ENCODE measurements around the gene MAP7D1. TPM values are rescaled to one million over a fixed set of nuclear protein-coding genes. Genes with fewer than 3 reads are reported as not detected.

Gene MAP7D1
- total and polyA plus RNA-seq, 8 donors: 14.6 to 164 (median 41.3) TPM

GRCh38 chr1:36136535-36136934, 19.4 kb upstream of the MAP7D1 start:
- Histone ChIP-seq H3K36me3 (peaks cover 24 to 47% (median 45%) of the 10 kb centered on the region in 4 donors), H3K4me1 (peaks cover 19 to 60% (median 37%) of the 10 kb centered on the region in 4 donors), H3K27me3 (no peaks in the 10 kb centered on the region), H3K4me3 (no peak overlapping the region), H3K9me3 (no peaks in the 10 kb centered on the region), H3K27ac (peak overlapping the region in 4 of 5 donors; percentile 62 to 80 (median 64))
- intact Hi-C loops (cut with DNase I; ENCODE audit: low total_unique reads): loop anchor here (5.0 kb wide), 1 partner anchor 39 kb away; no protein-coding TSS in a partner anchor
- TF ChIP-seq POLR2A (IDR thresholded peaks at IDR 0.05) (no peak), POLR2AphosphoS5 (IDR thresholded peaks at IDR 0.05) (peak in 1 of 3 donors; percentile 71)
- no peak for DNase-seq
- 14 to 61% (median 35%) methylated on average over 1 of the region's 1 CpG for WGBS, 5 donors

GRCh38 chr1:36137226-36137625, 18.7 kb upstream of the MAP7D1 start:
- Histone ChIP-seq H3K4me1 (peaks cover 19 to 64% (median 41%) of the 10 kb centered on the region in 4 donors), H3K36me3 (peaks cover 24 to 47% (median 45%) of the 10 kb centered on the region in 4 donors), H3K27ac (peak overlapping the region in 4 of 5 donors; percentile 62 to 80 (median 64)), H3K9me3 (no peaks in the 10 kb centered on the region), H3K27me3 (no peaks in the 10 kb centered on the region), H3K4me3 (no peak overlapping the region)
- WGBS, 5 donors: 74 to 83% (median 77%) methylated on average over 5 of the region's 5 CpGs
- no peak for DNase-seq
- intact Hi-C loops (cut with DNase I; ENCODE audit: low total_unique reads): loop anchor here (5.0 kb wide), 1 partner anchor 40 kb away; no protein-coding TSS in a partner anchor
- TF ChIP-seq EP300 (IDR thresholded peaks at IDR 0.05) (no peak), POLR2A (IDR thresholded peaks at IDR 0.05) (no peak), POLR2AphosphoS5 (IDR thresholded peaks at IDR 0.05) (no peak), CTCF (IDR thresholded peaks at IDR 0.05) (no peak)

GRCh38 chr1:36137776-36138175, 18.2 kb upstream of the MAP7D1 start:
- Histone ChIP-seq H3K27me3 (no peaks in the 10 kb centered on the region), H3K4me3 (no peak overlapping the region), H3K27ac (peak overlapping the region in 3 of 5 donors; percentile 63 to 80 (median 64)), H3K4me1 (peaks cover 19 to 69% (median 43%) of the 10 kb centered on the region in 4 donors), H3K9me3 (no peaks in the 10 kb centered on the region), H3K36me3 (peaks cover 24 to 47% (median 45%) of the 10 kb centered on the region in 4 donors)
- intact Hi-C loops (cut with DNase I; ENCODE audit: low total_unique reads): loop anchor here (5.0 kb wide), 1 partner anchor 40 kb away; no protein-coding TSS in a partner anchor
- TF ChIP-seq EP300 (IDR thresholded peaks at IDR 0.05): no peak
- TF ChIP-seq POLR2A (IDR thresholded peaks at IDR 0.05): no peak
- no peak for TF ChIP-seq POLR2AphosphoS5 (IDR thresholded peaks at IDR 0.05)
- no peak for TF ChIP-seq CTCF (IDR thresholded peaks at IDR 0.05)
- no peak for DNase-seq
- 81 to 90% (median 88%) methylated on average over 3 of the region's 3 CpGs for WGBS, 5 donors

- Histone ChIP-seq H3K4me3 (no peak overlapping the region), H3K9me3 (no peaks in the 10 kb centered on the region), H3K27me3 (no peaks in the 10 kb centered on the region), H3K4me1 (peaks cover 19 to 53% (median 36%) of the 10 kb centered on the region in 4 donors), H3K27ac (peak overlapping the region in 1 of 5 donors; percentile 64), H3K36me3 (peaks cover 24 to 47% (median 45%) of the 10 kb centered on the region in 4 donors)
- DNase-seq: no peak
- intact Hi-C loops (cut with DNase I; ENCODE audit: low total_unique reads): loop anchor here (5.0 kb wide), 1 partner anchor 42 kb away; no protein-coding TSS in a partner anchor
- no peak for TF ChIP-seq POLR2A (IDR thresholded peaks at IDR 0.05)
- TF ChIP-seq CTCF (IDR thresholded peaks at IDR 0.05): no peak
- TF ChIP-seq POLR2AphosphoS5 (IDR thresholded peaks at IDR 0.05): no peak
- TF ChIP-seq EP300 (IDR thresholded peaks at IDR 0.05): no peak
- 73 to 86% (median 81%) methylated on average over 5 of the region's 5 CpGs for WGBS, 5 donors
Measured at GRCh38 chr1:36139521-36139920, 16.4 kb upstream of the MAP7D1 start.

GRCh38 chr1:36142121-36142520, 13.8 kb upstream of the MAP7D1 start:
- WGBS, 5 donors: 3 to 16% (median 10%) methylated on average over 1 of the region's 1 CpG
- Histone ChIP-seq H3K27me3 (no peaks in the 10 kb centered on the region), H3K27ac (peak overlapping the region in 1 of 5 donors; percentile 1), H3K9me3 (no peaks in the 10 kb centered on the region), H3K4me1 (peaks cover 4 to 35% (median 20%) of the 10 kb centered on the region in 4 donors), H3K4me3 (no peak overlapping the region), H3K36me3 (peaks cover 20 to 42% (median 33%) of the 10 kb centered on the region in 4 donors)
- DNase-seq: no peak
- intact Hi-C loops (cut with DNase I; ENCODE audit: low total_unique reads): no loop called here
- TF ChIP-seq POLR2AphosphoS5 (IDR thresholded peaks at IDR 0.05): no peak
- no peak for TF ChIP-seq CTCF (IDR thresholded peaks at IDR 0.05)
- no peak for TF ChIP-seq EP300 (IDR thresholded peaks at IDR 0.05)
- no peak for TF ChIP-seq POLR2A (IDR thresholded peaks at IDR 0.05)

Measured in stomach (tissue), 9 donors.